Stomach (tissue), 9 donors: ENCODE data around the gene PLTP. TPM values are rescaled to one million over a fixed set of nuclear protein-coding genes. Genes with fewer than 3 reads are reported as not detected.

Experiments used
- DNase-seq, 2 donors: peaks; one replicate each; pipeline versions ENCODE4 v3.0.0 to v3.0.0-alpha.2; 2013 to 2019
- H3K27ac ChIP-seq, 5 donors: fragments of 200-600 bp in 4 of 5; sonication (generic) in 4 of 5; one replicate each; pipeline ENCODE4 v1.5.1; 2013 to 2019; ENCODE audit warnings: mild to moderate bottlenecking in 1 of 5, moderate library complexity in 1 of 5
- H3K27me3 ChIP-seq, 3 donors: fragments of 200-600 bp; sonication (generic); one replicate each; pipeline ENCODE4 v1.5.1; 2017 to 2019; ENCODE audit warnings: mixed run types in 1 of 3
- H3K36me3 ChIP-seq, 4 donors: fragments of 200-600 bp; sonication (generic); 1 replicate in 3 of 4; 2 replicates in 1 of 4; pipeline ENCODE4 v1.5.1; 2016 to 2019
- H3K4me1 ChIP-seq, 4 donors: fragments of 200-600 bp; sonication (generic); one replicate each; pipeline ENCODE4 v1.5.1; 2016 to 2019
- H3K4me3 ChIP-seq, 4 donors: fragments of 200-600 bp; sonication (generic) in 3 of 4; one replicate each; pipeline ENCODE4 v1.5.1; 2016 to 2019; ENCODE audit warnings: mild to moderate bottlenecking in 1 of 4
- H3K9me3 ChIP-seq, 4 donors: fragments of 200-600 bp; sonication (generic); one replicate each; pipeline ENCODE4 v1.5.1; 2016 to 2019
- CTCF ChIP-seq, 7 experiments: fragments of 450-650 bp in 4 of 7; fragments of 200-600 bp in 3 of 7; sonication (generic) in 3 of 7; IDR thresholded peaks; one replicate each; pipeline ENCODE4 v1.5.1; 2016 to 2019; ENCODE audit warnings: antibody characterized with exemption in 7 of 7, control low read depth in 2 of 7, mild to moderate bottlenecking in 1 of 7
- EP300 ChIP-seq: sonication (generic); formaldehyde crosslinking; IDR thresholded peaks from one replicate; pipeline ENCODE4 v1.6.1; 2017; ENCODE audit warnings: antibody characterized with exemption
- POLR2A ChIP-seq, 4 donors: fragments of 450-650 bp; IDR thresholded peaks; one replicate each; pipeline ENCODE4 v1.6.1; 2016; ENCODE audit warnings: antibody characterized with exemption in 4 of 4, control low read depth in 2 of 4, mild to moderate bottlenecking in 1 of 4, moderate library complexity in 1 of 4
- POLR2AphosphoS5 ChIP-seq, 3 donors: sonication (generic); formaldehyde crosslinking; IDR thresholded peaks; one replicate each; pipeline ENCODE4 v1.6.1; 2016; ENCODE audit warnings: antibody characterized with exemption in 3 of 3
- WGBS, 5 donors: extraction: QIAGEN DNeasy Blood & Tissue Kit in 3 of 5; methylation state at CpG; one replicate each; pipeline versions ENCODE4 v1.1.5 to v1.1.7; 2013 to 2018; 5-methylcytosine and 5-hydroxymethylcytosine counted together
- intact Hi-C: fragments of 100-400 bp; cut with DNase I; formaldehyde crosslinking; loops from one replicate; pipeline ENCODE4 v1.15.1; 2023; ENCODE audit warnings: low total_unique reads
- polyA plus RNA-seq, 3 donors: library from polyadenylated mRNA; stranded (reverse); fragments of 200-250 nt; gene quantifications; one replicate each; pipeline ENCODE4 v1.2.3, GENCODE V29; 2013
- total RNA-seq, 5 donors: library from RNA; depleted of rRNA; stranded (reverse); fragments of >200 nt; gene quantifications; one replicate each; pipeline versions ENCODE4 v1.1.0 to v1.2.3, GENCODE V29; 2014 to 2016
- donor health status: healthy with polysubstance abuse.
- donor health status: Bipolar disorder and iron deficiency.
- donor health status: healthy.

Gene PLTP
- total and polyA plus RNA-seq, 8 donors = 22.0 to 313 (median 55.9) TPM

DNA sequence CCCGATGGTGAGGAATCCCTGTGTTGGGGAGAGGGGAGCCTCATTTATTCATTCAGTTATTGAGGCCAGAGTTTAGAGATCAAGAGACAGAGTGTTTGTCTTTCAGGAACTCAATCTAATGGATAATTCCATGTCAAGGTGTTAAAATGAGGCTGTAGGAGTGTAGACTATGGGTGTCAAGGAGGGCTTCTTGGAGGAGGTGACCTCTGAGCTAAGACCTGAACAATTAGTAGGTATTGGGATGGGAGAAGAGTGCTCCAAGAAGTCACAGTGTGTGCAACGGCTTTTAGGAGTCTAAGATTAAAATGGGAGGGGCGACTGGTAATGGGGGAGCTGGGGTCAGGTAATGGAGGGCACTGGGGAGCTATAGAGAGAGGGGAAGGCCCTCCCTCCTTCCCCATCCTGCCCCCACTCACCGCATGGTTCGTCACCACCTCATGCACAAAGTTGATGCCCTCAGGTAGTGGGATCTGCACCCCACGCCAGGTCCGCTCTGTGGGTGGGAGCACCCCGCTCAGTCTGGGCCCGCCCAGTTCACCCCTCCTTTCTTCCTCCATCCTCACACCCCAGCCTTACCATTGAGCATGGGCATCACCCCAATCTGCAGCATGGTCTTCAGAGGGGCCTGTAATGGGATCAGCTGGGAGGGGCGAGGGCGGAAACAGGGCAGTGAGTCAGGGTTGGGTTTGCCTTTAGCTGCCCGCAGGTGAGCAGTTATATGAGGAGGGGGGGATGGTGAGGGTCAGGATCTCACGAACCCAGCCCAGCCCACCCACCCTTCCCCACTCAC is 12.7 kb downstream of the PLTP start:
- intact Hi-C loops = no loop called here
- no peaks in the 10 kb centered on the region for H3K4me1 ChIP-seq
- peaks cover 31 to 92% (median 87%) of the 10 kb centered on the region in 4 donors for H3K36me3 ChIP-seq
- no peaks in the 10 kb centered on the region for H3K9me3 ChIP-seq
- no peak overlapping the region for H3K4me3 ChIP-seq
- H3K27ac ChIP-seq = no peak overlapping the region
- 83 to 89% (median 88%) methylated on average over 12 to 13 of the region's 13 CpGs for WGBS, 5 donors
- no peak for DNase-seq
- no peaks in the 10 kb centered on the region for H3K27me3 ChIP-seq
- TF ChIP-seq EP300 = no peak

DNA sequence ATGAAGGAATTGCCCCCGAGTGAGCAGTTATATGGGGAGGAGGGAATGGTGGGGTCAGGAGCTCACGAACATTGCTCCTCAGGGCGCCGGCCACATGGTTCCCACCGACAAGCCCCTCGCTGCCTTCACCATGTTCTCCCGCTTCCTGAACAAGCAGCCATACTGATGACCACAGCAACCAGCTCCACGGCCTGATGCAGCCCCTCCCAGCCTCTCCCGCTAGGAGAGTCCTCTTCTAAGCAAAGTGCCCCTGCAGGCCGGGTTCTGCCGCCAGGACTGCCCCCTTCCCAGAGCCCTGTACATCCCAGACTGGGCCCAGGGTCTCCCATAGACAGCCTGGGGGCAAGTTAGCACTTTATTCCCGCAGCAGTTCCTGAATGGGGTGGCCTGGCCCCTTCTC is 13.7 kb downstream of the PLTP start:
- H3K9me3 ChIP-seq = no peaks in the 10 kb centered on the region
- no peaks in the 10 kb centered on the region for H3K27me3 ChIP-seq
- WGBS, 5 donors = 83 to 88% (median 87%) methylated on average over 10 to 12 of the region's 12 CpGs
- TF ChIP-seq EP300 = no peak
- no peak for TF ChIP-seq CTCF (IDR thresholded peaks at IDR 0.05)
- TF ChIP-seq POLR2AphosphoS5 (IDR thresholded peaks at IDR 0.05) = no peak
- no peak for TF ChIP-seq POLR2A (IDR thresholded peaks at IDR 0.05)
- H3K4me3 ChIP-seq = no peak overlapping the region
- intact Hi-C loops = no loop called here
- DNase-seq = no peak
- no peak overlapping the region for H3K27ac ChIP-seq
- H3K36me3 ChIP-seq = peaks cover 40 to 96% (median 91%) of the 10 kb centered on the region in 4 donors
- H3K4me1 ChIP-seq = peaks cover 0 to 6% (median 1%) of the 10 kb centered on the region in 4 donors

- intact Hi-C loops = no loop called here
- TF ChIP-seq POLR2A (IDR thresholded peaks at IDR 0.05) (no peak), EP300 (no peak), CTCF (IDR thresholded peaks at IDR 0.05) (no peak), POLR2AphosphoS5 (IDR thresholded peaks at IDR 0.05) (no peak)
- H3K27me3 ChIP-seq = no peaks in the 10 kb centered on the region
- no peak overlapping the region for H3K27ac ChIP-seq
- peaks cover 41 to 98% (median 95%) of the 10 kb centered on the region in 4 donors for H3K36me3 ChIP-seq
- peaks cover 0 to 12% (median 7%) of the 10 kb centered on the region in 4 donors for H3K4me1 ChIP-seq
- no peak for DNase-seq
- H3K4me3 ChIP-seq = no peak overlapping the region
- whole genome bisulfite sequencing, 5 donors = 92 to 98% (median 96%) methylated on average over 4 to 7 of the region's 7 CpGs
- no peaks in the 10 kb centered on the region for H3K9me3 ChIP-seq
Measured at GRCh38 chr20:45897692-45898091, 14.3 kb downstream of the PLTP start.

GRCh38 chr20:45897289-45897688 is 14.7 kb downstream of the PLTP start:
- DNase-seq = no peak
- WGBS, 5 donors = 83 to 91% (median 87%) methylated on average over 2 of the region's 2 CpGs
- no peak for TF ChIP-seq POLR2A (IDR thresholded peaks at IDR 0.05)
- no peak for TF ChIP-seq POLR2AphosphoS5 (IDR thresholded peaks at IDR 0.05)
- no peak for TF ChIP-seq EP300
- TF ChIP-seq CTCF (IDR thresholded peaks at IDR 0.05) = no peak
- Histone ChIP-seq H3K27me3 (no peaks in the 10 kb centered on the region), H3K4me1 (peaks cover 2 to 16% (median 11%) of the 10 kb centered on the region in 4 donors), H3K27ac (no peak overlapping the region), H3K36me3 (peaks cover 41 to 98% (median 95%) of the 10 kb centered on the region in 4 donors), H3K4me3 (no peak overlapping the region), H3K9me3 (no peaks in the 10 kb centered on the region)
- intact Hi-C loops = no loop called here

- Histone ChIP-seq H3K27me3 (no peaks in the 10 kb centered on the region), H3K27ac (no peak overlapping the region), H3K4me1 (peaks cover 8 to 22% (median 17%) of the 10 kb centered on the region in 4 donors), H3K9me3 (no peaks in the 10 kb centered on the region), H3K4me3 (no peak overlapping the region), H3K36me3 (peaks cover 38 to 93% (median 90%) of the 10 kb centered on the region in 4 donors)
- WGBS, 5 donors = 93 to 97% (median 95%) methylated on average over 13 to 14 of the region's 14 CpGs
- no peak for TF ChIP-seq POLR2A (IDR thresholded peaks at IDR 0.05)
- no peak for TF ChIP-seq POLR2AphosphoS5 (IDR thresholded peaks at IDR 0.05)
- TF ChIP-seq EP300 = no peak
- no peak for TF ChIP-seq CTCF (IDR thresholded peaks at IDR 0.05)
- intact Hi-C loops = no loop called here
- no peak for DNase-seq
Measured at GRCh38 chr20:45896641-45897161, 15.3 kb downstream of the PLTP start.
